Anterior cingulate cortex (tissue), 58 donors: ENCODE data around the gene FAT1.
A peak's percentile ranks its signal among the peaks of the same experiment; 100 is the strongest.

Experiments
- DNase-seq, 58 donors: peaks; one replicate each; lab custom pipeline; 2025; lab: John Stamatoyannopoulos, UW

FAT1 gene

GRCh38 chr4:186588503-186588902, 135.2 kb downstream of the FAT1 start:
- no peak for DNase-seq

DNA sequence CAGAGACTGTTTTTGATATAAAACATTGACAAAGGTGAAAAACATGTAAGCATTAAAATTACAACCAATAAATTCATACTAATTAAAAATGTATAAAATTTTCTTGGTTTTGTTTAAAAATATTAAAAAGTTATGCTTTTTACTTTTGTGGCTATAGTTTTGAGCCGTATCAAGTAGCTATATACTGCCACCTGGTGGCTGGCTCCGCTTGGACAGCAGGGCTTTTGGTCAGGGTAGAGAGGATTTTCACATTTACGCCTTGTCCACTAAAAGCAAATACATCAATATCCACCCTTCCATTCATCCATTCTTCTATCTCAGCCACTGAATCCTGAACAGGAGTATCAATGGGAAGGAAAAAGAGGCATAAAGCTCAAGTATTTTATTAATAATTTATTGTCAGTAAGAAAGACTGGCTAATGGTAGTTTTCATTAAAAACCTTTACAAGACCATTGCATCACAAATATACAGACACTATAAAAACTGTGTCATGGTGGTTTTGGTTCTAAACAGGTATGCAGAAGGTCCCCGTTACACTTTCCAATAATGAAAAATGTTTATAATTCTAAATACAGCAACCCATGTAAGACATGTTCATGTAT, 136.1 kb downstream of the FAT1 start:
- peak in 43 of 58 donors; percentile 2 to 84 (median 30) for DNase-seq

DNA sequence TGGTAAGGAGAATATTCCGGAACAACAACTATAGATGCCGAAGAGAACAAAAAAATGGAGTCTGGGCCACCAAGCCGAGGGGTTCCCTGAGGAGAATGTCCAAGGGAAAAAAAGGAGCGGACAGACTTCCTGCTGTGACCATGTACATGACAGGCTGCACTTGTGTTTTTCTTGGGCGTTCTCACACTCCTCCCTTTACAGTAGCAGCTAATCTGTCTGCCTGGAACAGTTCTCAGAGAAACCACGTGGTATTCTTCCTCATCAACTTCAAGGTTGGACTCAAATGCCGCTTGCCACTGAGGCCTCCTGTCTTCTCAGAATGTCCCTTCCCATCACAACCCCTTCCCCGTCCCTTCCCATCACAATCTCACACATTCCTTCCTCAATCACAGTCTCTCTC, 137.5 kb downstream of the FAT1 start:
- DNase-seq = no peak

DNA sequence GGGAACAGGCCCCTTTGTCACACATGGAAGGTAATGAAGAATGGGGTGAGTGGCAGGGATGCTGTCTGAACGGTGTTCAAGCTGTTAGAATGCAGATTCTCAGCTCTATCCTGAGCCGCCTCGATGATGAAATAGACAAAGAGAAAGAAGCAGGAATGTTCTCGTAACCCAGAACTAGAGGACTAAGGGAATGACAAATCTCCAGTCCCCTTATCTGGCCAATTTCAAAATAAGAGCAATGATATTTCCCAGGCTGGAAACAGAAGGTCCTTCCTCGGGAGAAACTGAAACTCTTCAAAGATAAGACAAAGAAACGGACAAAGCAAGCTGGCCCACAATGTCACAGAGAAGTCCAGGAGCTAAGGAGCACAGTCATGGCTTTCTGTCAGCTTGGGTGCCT, 138.7 kb downstream of the FAT1 start:
- no peak for DNase-seq

GRCh38 chr4:186581421-186581820, 142.2 kb downstream of the FAT1 start:
- no peak for DNase-seq

DNA sequence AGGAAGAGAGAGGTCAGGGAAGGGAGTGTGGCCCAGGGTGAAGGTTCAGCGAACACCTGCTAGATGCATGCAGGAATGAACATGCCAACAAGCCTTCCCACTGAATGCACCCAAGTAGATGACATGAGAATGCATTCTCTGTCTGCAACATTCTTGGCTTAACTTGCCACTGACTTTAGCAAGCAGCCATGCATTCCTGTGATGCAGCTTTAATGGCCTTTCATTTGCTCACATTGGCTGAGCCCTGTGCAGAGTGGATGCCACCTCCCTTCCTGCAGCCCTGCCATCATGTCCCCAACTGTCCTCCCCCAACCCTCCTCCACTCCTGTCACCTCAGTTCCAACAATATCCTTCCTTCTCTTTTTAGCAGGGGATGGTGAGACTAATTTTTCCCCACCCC, 143.0 kb downstream of the FAT1 start:
- DNase-seq = no peak

- DNase-seq = no peak
Measured at GRCh38 chr4:186570193-186570996, 153.3 kb downstream of the FAT1 start.

DNA sequence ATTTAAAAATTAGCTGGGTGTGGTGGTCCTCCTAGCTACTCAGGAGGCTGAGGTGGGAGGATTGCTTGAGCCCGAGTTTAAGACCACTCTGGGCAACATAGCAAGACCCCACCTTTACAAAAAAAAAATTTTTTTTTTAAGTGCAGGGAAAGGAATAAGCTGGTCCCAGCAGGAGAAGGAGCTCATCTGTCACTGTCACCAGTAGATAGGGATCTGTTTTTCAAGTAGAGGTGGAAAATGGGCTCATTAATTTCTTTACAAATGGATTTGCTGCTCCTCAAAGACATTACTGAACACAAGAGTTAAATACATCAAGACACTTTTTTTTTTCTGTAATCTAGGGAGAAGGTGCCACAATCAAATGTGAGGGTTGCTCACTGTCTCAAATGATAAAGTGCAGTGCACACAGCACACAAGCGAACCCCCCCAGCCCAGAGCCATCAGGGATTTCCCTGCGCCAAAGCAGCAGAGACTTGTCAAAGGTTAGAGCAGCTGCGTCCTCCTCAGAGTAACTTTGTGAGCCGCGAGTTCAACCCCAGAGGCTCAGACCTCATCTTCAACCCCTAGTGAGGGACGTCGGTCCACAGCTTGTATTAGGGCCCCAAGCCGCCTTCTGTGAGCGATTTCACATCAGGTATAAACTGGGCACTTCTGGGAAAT, 154.0 kb downstream of the FAT1 start:
- no peak for DNase-seq

DNA sequence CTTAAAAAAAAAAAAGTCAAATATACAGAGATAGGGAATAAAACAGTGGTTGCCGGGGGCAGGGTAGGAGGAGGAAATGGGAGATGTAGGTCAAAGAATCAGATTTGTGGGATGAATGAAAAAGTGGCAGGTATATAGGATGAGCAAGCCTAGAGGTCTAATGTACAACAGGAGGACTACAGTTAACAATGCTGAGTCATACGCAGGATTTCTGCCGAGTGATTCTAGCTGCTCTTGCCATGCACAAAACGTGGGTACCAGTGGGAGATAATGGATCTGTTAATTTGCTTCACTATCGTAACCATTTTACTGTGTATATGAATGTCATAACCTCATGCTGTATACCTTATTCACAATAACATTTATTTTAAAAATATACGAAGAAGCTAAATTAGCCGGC, 157.6 kb downstream of the FAT1 start:
- no peak for DNase-seq

DNA sequence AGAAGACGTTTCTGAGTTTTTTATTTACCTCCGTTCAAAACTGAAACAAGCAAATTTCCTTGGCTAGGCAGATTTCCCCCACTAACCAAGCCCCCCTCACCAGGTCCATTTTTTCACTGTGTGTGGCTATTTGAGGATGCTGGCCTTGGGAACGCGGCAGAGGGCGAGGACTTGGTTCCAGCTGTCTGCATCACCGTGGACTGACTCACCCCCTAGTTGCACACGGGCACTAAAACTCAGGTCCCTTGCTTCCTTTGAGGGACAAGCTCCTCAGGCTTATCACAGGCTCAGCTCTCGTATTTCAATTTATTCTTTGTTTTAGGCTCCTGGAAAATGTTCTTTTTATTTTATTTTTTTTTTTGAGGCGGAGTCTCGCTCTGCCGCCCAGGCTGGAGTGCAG, 159.9 kb downstream of the FAT1 start:
- no peak for DNase-seq

GRCh38 chr4:186561748-186562147, 161.9 kb downstream of the FAT1 start:
- no peak for DNase-seq

- DNase-seq = no peak
Measured at GRCh38 chr4:186560647-186561046, 163.0 kb downstream of the FAT1 start.

GRCh38 chr4:186557486-186557885, 166.2 kb downstream of the FAT1 start:
- no peak for DNase-seq

DNA sequence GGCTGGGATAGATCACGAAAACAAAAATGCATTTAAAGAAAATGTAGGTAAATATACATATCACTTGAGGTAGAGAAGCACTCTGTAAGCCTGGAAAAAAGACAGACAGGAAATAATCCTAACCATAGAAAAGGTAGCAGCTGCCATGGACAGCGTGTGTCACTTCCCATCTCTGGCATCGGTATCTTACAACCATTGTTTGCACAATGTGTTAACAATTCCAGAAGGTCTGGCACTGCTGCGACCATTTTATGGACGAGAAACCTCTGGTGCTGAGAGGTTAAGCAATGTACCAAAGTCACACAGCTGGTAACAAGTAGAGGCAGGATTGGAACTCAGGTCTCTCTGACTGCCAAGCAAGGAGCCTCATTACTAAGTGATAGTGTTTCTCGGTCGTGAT, 166.6 kb downstream of the FAT1 start:
- no peak for DNase-seq

DNA sequence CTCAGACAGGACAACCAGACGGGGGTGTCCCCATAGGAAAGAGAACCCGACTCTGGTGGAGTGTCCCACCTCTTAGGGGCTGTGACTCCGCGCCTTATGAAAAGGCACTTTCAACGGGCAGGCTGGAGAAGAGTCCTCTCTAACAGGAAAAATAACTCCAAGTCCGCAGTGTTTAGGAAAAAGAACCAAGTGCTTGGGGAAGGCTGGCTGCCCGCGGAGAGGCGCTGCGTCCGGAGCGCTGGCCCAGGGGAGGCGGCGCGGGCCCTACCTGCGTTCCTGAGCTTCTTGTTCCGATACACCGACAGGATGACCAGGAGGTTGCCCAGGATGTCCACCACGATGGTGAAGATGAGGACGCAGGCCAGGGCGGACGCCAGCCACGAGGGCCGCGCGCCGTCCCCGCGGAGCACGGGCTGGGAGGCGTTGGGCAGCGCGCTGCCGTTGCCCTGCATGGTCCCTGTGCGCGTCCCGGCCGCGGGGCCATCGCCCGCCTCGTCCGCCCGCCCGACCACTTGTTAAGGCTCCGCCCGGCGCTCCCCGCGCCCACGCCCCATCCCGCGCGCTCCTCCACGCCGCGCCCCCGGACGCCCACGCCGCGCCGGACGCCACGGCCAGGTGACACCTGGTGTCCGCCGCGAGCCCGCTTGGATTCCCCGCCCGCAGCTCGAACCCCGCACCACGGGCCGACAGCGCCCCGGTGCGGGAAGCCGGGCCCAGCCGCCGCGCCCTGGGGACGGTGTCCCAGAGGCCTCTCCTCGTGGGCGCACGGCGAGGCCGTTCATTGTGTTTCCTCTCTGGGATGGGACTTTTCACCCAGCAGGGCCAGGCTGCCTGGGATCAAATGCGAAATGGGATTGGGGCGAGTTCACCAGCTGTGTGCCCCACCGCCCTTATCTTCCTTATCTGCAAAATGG, 168.5 kb downstream of the FAT1 start, which contains the start of gene MTNR1A:
TSS of gene MTNR1A (minus strand) at position 654 of the 914 bp plus-strand sequence. CDS start at position 452, 202 bp downstream.
- DNase-seq = peak in 2 of 58 donors; percentile 8 to 17

DNA sequence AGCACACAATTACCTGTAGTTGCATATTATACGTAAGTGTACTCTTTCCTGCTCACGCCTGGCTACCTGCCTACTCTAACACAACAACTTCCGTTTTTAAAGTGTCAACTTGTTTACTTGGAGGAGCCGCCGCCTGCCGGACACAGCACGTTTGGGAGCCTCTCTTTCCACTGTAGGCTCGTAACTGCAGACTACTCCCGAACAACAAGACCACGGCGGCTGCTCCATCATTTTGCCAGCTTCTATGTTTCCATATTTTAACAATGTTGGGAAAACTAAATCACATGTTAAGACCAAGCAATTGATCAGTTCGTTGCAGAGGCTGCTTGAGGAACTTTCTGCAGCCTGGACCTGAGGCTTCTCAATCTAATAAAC, 169.1 kb downstream of the FAT1 start:
- peak in 3 of 58 donors; percentile 7 to 17 (median 8) for DNase-seq

- no peak for DNase-seq
Measured at GRCh38 chr4:186553717-186554116, 169.9 kb downstream of the FAT1 start.

DNA sequence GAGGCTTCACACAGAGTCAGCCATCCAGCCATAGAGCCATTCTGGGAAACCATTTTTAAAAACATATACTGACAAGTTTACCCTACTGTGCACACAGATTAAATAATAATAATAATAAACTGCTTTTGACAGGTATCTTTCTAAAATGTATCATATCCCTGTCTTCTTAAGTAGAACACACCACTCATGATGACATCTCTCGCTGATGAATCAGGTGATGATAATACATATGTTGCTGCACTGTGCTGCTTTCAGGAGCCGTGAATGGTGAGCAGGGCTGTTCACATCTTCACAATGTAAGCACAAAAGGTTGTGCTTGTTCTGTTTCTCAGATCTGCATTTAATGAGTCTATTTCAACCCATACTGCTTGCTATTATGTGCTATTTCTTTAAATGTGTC, 171.8 kb downstream of the FAT1 start:
- DNase-seq = no peak

DNA sequence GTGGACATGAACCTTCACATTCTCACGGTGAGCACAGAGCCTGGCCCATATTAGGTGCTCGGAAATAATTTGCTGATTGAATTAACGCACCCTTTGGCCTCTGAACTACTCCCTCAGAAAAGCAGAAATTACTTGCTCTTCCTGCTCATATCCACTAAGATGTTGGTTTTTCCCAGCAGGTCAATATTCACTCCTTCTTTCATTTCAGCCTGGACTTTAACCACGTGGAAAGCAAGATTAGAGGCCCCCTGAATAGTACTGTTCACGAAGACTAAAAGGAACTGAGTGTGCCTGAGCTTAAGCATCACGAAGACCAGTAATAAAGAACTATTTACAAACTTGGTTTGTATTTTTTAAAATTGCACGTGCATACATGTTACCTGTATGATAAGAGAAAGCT, 178.2 kb downstream of the FAT1 start:
- no peak for DNase-seq

DNA sequence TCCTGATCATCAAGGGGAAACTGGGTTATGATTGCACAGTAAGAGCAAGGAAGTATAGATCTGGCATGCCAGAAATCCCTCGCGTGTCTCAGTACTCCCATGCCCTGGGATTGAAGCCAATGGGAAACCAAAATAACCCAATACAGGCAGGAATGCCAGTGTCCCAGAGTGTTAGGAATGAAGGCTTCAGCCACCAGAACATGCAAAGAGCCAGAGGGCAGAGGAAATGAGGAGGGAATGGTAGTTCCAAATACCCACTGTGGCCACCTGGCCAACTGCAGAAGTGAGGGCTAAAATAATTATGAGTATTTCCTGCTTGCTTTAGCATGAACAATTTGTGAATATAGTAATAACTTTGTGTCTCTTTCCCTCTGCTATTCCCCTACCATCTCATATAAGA, 180.4 kb downstream of the FAT1 start:
- DNase-seq = no peak

GRCh38 chr4:186541801-186542200, 181.9 kb downstream of the FAT1 start:
- DNase-seq = no peak
